Astrocyte (in vitro differentiated cells and primary cell): ENCODE measurements around the gene KDM3B. TPM values are rescaled to one million over a fixed set of nuclear protein-coding genes. Genes with fewer than 3 reads are reported as not detected.
A peak's percentile ranks its signal among the peaks of the same experiment; 100 is the strongest.

Experiments used
- DNase-seq: peaks from one replicate; pipeline ENCODE4 v3.0.0-alpha.2; 2010; ENCODE audit warnings: low read depth
- FAIRE-seq: peaks from 2 replicates; lab custom pipeline; 2011; peaks lifted over from hg19 to GRCh38; lab: Jason Lieb, UNC
- H2AFZ ChIP-seq: 2 replicates; pipeline ENCODE4 v1.6.0; 2012; ENCODE audit warnings: low read depth, low read length, inconsistent platforms
- H3K27ac ChIP-seq: 2 replicates; pipeline ENCODE4 v1.5.1; 2011; ENCODE audit warnings: low read depth, low read length, inconsistent platforms
- H3K27me3 ChIP-seq: 2 replicates; pipeline ENCODE4 v1.6.0; 2011; ENCODE audit warnings: low read length, inconsistent platforms; ENCODE audit not compliant: insufficient read depth
- H3K36me3 ChIP-seq: 2 replicates; pipeline ENCODE4 v1.5.1; 2011; ENCODE audit warnings: low read length, inconsistent platforms; ENCODE audit not compliant: insufficient read depth
- H3K4me1 ChIP-seq: 2 replicates; pipeline ENCODE4 v1.5.1; 2011; ENCODE audit warnings: low read length, inconsistent platforms; ENCODE audit not compliant: insufficient read depth
- H3K4me2 ChIP-seq: 2 replicates; pipeline ENCODE4 v1.6.0; 2012; ENCODE audit warnings: low read length, inconsistent platforms
- H3K4me3 ChIP-seq: 2 replicates; pipeline ENCODE4 v1.5.1; 2011; ENCODE audit warnings: low read depth, mild to moderate bottlenecking, low read length, inconsistent platforms; ENCODE audit not compliant: insufficient read depth
- H3K79me2 ChIP-seq: 2 replicates; pipeline ENCODE4 v1.6.0; 2012; ENCODE audit warnings: mild to moderate bottlenecking, low read length, inconsistent platforms; ENCODE audit not compliant: insufficient read depth
- H3K9ac ChIP-seq: 2 replicates; pipeline ENCODE4 v1.6.0; 2012; ENCODE audit warnings: mild to moderate bottlenecking, low read length, inconsistent platforms
- H3K9me3 ChIP-seq: 2 replicates; pipeline ENCODE4 v1.5.1; 2012; ENCODE audit warnings: low read depth, mild to moderate bottlenecking, low read length, inconsistent platforms; ENCODE audit not compliant: insufficient read depth
- H4K20me1 ChIP-seq: 2 replicates; pipeline ENCODE4 v1.6.0; 2012; ENCODE audit warnings: low read length, inconsistent platforms; ENCODE audit not compliant: insufficient read depth
- H3K27ac Mint-ChIP-seq: one replicate; pipeline ENCODE4 v1.8.0; 2021; ENCODE audit warnings: mild to moderate bottlenecking, mixed read lengths; ENCODE audit not compliant: unreplicated experiment
- H3K27me3 Mint-ChIP-seq: one replicate; pipeline ENCODE4 v1.8.0; 2021; ENCODE audit warnings: low read depth, mixed read lengths; ENCODE audit not compliant: unreplicated experiment
- H3K36me3 Mint-ChIP-seq: one replicate; pipeline ENCODE4 v1.8.0; 2021; ENCODE audit warnings: low read depth, mixed read lengths; ENCODE audit not compliant: unreplicated experiment
- H3K4me1 Mint-ChIP-seq: one replicate; pipeline ENCODE4 v1.8.0; 2021; ENCODE audit warnings: low read depth, mixed read lengths; ENCODE audit not compliant: unreplicated experiment
- H3K4me3 Mint-ChIP-seq: one replicate; pipeline ENCODE4 v1.8.0; 2021; ENCODE audit warnings: mild to moderate bottlenecking, moderate library complexity, mixed read lengths; ENCODE audit not compliant: unreplicated experiment
- H3K9me3 Mint-ChIP-seq: one replicate; pipeline ENCODE4 v1.8.0; 2021; ENCODE audit warnings: mild to moderate bottlenecking, mixed read lengths; ENCODE audit not compliant: unreplicated experiment
- CTCF ChIP-seq: IDR thresholded peaks from 2 replicates; pipeline ENCODE4 v1.5.1; 2011; ENCODE audit warnings: low read depth, mild to moderate bottlenecking, inconsistent platforms, low read length, moderate library complexity; ENCODE audit not compliant: insufficient read depth
- EZH2 ChIP-seq: IDR thresholded peaks from 2 replicates; pipeline ENCODE4 v1.6.1; 2012; ENCODE audit warnings: mild to moderate bottlenecking, low read length, inconsistent platforms; ENCODE audit not compliant: insufficient read depth
- total RNA-seq: library from RNA; stranded (reverse); gene quantifications from 2 replicates; pipeline ENCODE4 v1.2.1, GENCODE V29; 2021

KDM3B gene
- total RNA-seq, 1 donor from 2014 or later = 48.6 TPM

DNA sequence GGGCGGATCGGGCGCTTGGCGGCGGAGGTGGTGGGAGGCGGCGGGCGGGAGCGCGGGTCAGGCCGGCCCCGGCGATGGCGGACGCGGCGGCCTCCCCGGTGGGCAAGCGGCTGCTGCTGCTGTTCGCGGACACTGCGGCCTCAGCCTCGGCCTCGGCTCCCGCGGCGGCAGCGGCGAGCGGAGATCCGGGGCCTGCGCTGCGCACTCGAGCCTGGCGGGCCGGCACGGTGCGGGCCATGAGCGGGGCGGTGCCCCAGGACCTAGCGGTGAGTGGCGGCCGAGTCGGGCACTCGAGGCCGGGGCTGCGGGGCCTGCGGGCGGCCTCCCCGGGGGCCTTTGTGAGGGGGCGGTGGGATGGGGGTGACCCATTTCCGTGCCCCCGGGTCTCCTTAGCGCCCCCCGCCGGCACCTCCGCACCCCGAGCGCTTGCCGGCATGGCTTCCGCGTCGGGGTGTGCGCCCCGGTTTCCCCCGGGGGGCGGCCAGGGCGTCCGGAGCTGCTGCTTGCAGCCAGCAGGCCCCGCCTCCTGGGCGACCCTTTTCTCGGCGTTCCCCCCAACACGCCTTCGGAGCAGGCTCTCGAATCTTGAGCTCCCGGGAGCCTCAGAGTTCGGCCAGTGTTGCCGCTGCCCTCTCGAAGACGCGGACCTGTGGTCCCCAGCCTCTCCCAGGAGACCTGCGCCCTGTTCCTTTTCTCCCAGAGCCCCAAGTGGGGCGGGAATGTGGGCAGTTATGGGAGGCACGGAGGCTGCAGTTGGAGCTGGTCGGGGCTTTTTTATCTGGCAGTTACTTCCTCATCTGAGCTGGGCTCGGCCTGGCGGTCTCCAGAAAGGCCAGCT, 456 bp downstream of the KDM3B start:
- H3K27me3 Mint-ChIP-seq = no peaks in the 10 kb centered on the region
- H3K4me1 ChIP-seq = peaks cover 29% of the 10 kb centered on the region
- peak overlapping the region; percentile 92 for H3K4me2 ChIP-seq
- H2AFZ ChIP-seq = peak overlapping the region; percentile 71
- DNase-seq (peak; percentile 10), FAIRE-seq (no peak)
- peaks cover 23% of the 10 kb centered on the region for H3K4me1 Mint-ChIP-seq
- H3K4me3 Mint-ChIP-seq = peak overlapping the region; percentile 100
- peak overlapping the region; percentile 92 for H3K27ac Mint-ChIP-seq
- peak overlapping the region; percentile 85 for H3K4me3 ChIP-seq
- no peak for TF ChIP-seq CTCF
- TF ChIP-seq EZH2 = no peak
- peaks cover 24% of the 10 kb centered on the region for H3K36me3 Mint-ChIP-seq
- H3K79me2 ChIP-seq = peaks cover 58% of the 10 kb centered on the region
- peaks cover 6% of the 10 kb centered on the region for H3K36me3 ChIP-seq
- peak overlapping the region; percentile 83 for H3K27ac ChIP-seq
- peak overlapping the region; percentile 97 for H3K9ac ChIP-seq
- no peaks in the 10 kb centered on the region for H3K27me3 ChIP-seq
- peaks cover 55% of the 10 kb centered on the region for H4K20me1 ChIP-seq
- H3K9me3 Mint-ChIP-seq = peaks cover 2% of the 10 kb centered on the region
- H3K9me3 ChIP-seq = peaks cover 4% of the 10 kb centered on the region

DNA sequence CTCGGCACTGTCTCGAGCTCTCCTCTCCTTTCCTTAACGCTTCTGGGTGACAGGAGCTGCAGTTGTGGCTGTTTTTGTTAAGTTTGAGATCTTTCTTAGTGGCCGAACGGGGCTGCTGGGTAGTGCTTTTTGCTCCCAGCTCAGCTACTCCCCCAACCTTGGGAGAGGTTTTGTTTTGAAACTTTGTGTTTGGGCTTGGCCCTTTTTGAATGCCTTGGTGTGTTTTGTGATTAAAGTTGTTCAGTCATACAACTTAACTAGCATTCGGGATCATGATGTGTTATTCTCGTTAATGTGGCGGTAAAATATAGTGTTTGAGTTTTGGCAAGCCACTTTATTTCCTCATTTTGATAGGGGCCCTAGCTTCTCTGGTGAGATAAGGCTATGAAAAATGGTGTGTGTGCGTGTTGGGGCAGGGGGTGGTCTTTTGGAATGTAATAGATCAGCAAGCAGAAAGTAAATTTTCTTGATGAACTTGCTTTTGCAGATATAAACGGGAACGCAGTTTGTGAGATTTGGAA, 1.1 kb downstream of the KDM3B start:
- peaks cover 59% of the 10 kb centered on the region for H3K79me2 ChIP-seq
- no peak for TF ChIP-seq CTCF

More for the DNA sequence above, 1.1 kb downstream of the KDM3B start:
- peak overlapping the region; percentile 85 for H3K4me3 ChIP-seq
- peak overlapping the region; percentile 83 for H3K27ac ChIP-seq
- H4K20me1 ChIP-seq = peaks cover 48% of the 10 kb centered on the region
- FAIRE-seq (no peak), DNase-seq (peak; percentile 34)
- H3K9ac ChIP-seq = peak overlapping the region; percentile 97
- H3K4me2 ChIP-seq = peak overlapping the region; percentile 92
- Mint-ChIP-seq H3K27ac (peak overlapping the region; percentile 92), H3K4me1 (peaks cover 23% of the 10 kb centered on the region), H3K27me3 (no peaks in the 10 kb centered on the region), H3K4me3 (peak overlapping the region; percentile 100), H3K9me3 (peaks cover 2% of the 10 kb centered on the region), H3K36me3 (peaks cover 22% of the 10 kb centered on the region)
- no peaks in the 10 kb centered on the region for H3K36me3 ChIP-seq
- H3K27me3 ChIP-seq = no peaks in the 10 kb centered on the region
- H2AFZ ChIP-seq = peak overlapping the region; percentile 71
- H3K9me3 ChIP-seq = peaks cover 4% of the 10 kb centered on the region
- peaks cover 29% of the 10 kb centered on the region for H3K4me1 ChIP-seq
